Fibroblast of the aortic adventitia (primary cell): ENCODE measurements around the gene SLC17A2. TPM values are rescaled to one million over a fixed set of nuclear protein-coding genes. Genes with fewer than 3 reads are reported as not detected.

ENCODE experiments used
- DNase-seq: peaks from one replicate; pipeline ENCODE4 v3.0.0-alpha.2; 2010; ENCODE audit warnings: low read depth
- H3K4me3 ChIP-seq: 2 replicates; pipeline ENCODE4 v1.5.1; 2011; ENCODE audit warnings: low read depth, mild to moderate bottlenecking, control low read depth, low read length, moderate library complexity
- CTCF ChIP-seq: IDR thresholded peaks from 2 replicates; pipeline ENCODE4 v1.5.1; 2011; ENCODE audit warnings: mild to moderate bottlenecking, low read length, control low read depth, inconsistent platforms; ENCODE audit not compliant: insufficient read depth
- total RNA-seq: library from RNA; depleted of rRNA; stranded (reverse); fragments of >200 nt; gene quantifications from 2 replicates; pipeline ENCODE4 v1.2.3, GENCODE V29; 2012; ENCODE audit warnings: low replicate concordance

Gene SLC17A2
- total RNA-seq, 1 donor, result 0.09 TPM

- DNase-seq, result no peak
- no peak overlapping the region for H3K4me3 ChIP-seq
- TF ChIP-seq CTCF, result no peak
Measured at GRCh38 chr6:25919657-25920056, 10.8 kb downstream of the SLC17A2 start.

GRCh38 chr6:25918083-25918683, 12.3 kb downstream of the SLC17A2 start:
- TF ChIP-seq CTCF, result no peak
- H3K4me3 ChIP-seq, result no peak overlapping the region
- DNase-seq, result no peak

- TF ChIP-seq CTCF, result no peak
- no peak overlapping the region for H3K4me3 ChIP-seq
- DNase-seq, result no peak
Measured at GRCh38 chr6:25916789-25917490, 13.6 kb downstream of the SLC17A2 start.

GRCh38 chr6:25916330-25916729, 14.2 kb downstream of the SLC17A2 start:
- no peak for TF ChIP-seq CTCF
- H3K4me3 ChIP-seq, result no peak overlapping the region
- DNase-seq, result no peak

GRCh38 chr6:25913741-25914140, 16.8 kb downstream of the SLC17A2 start:
- no peak for DNase-seq
- H3K4me3 ChIP-seq, result no peak overlapping the region
- TF ChIP-seq CTCF, result no peak

- no peak for DNase-seq
- TF ChIP-seq CTCF, result no peak
- H3K4me3 ChIP-seq, result no peak overlapping the region
Measured at GRCh38 chr6:25911351-25911750, 19.1 kb downstream of the SLC17A2 start.
